GM21786 (cell line): ENCODE data around the gene TNNT2.

ENCODE experiments used
- ATAC-seq: cut with Tn5 transposase; IDR thresholded peaks from one replicate; pipeline ENCODE4 v1.9.1; 2021; ENCODE audit not compliant: unreplicated experiment

TNNT2 gene

GRCh38 chr1:201403359-201403758 is 25.9 kb upstream of the TNNT2 start:
- ATAC-seq = no peak

- ATAC-seq = no peak
Observed at GRCh38 chr1:201401700-201402099, 24.2 kb upstream of the TNNT2 start.

GRCh38 chr1:201400852-201401230 is 23.4 kb upstream of the TNNT2 start:
- no peak for ATAC-seq

- no peak for ATAC-seq
Observed at GRCh38 chr1:201400212-201400851, 22.9 kb upstream of the TNNT2 start.

- no peak for ATAC-seq
Observed at GRCh38 chr1:201399352-201400126, 22.1 kb upstream of the TNNT2 start.

GRCh38 chr1:201399018-201399351 is 21.5 kb upstream of the TNNT2 start, which contains the start of gene LAD1:
Gene LAD1 (minus strand): TSS chr1:201399324. CDS start chr1:201399306, 18 bp downstream.
- ATAC-seq = no peak

- ATAC-seq = no peak
Observed at GRCh38 chr1:201397675-201398074, 20.2 kb upstream of the TNNT2 start.

GRCh38 chr1:201396861-201397464 is 19.5 kb upstream of the TNNT2 start:
- no peak for ATAC-seq

- ATAC-seq = peak; percentile 42
Observed at GRCh38 chr1:201395936-201396335, 18.5 kb upstream of the TNNT2 start.

GRCh38 chr1:201394591-201394990 is 17.1 kb upstream of the TNNT2 start:
- ATAC-seq = no peak

- ATAC-seq = no peak
Observed at GRCh38 chr1:201393076-201393475, 15.6 kb upstream of the TNNT2 start.

- no peak for ATAC-seq
Observed at GRCh38 chr1:201391651-201392511, 14.4 kb upstream of the TNNT2 start.

GRCh38 chr1:201391225-201391624 is 13.7 kb upstream of the TNNT2 start:
- ATAC-seq = no peak

- no peak for ATAC-seq
Observed at GRCh38 chr1:201389051-201389450, 11.6 kb upstream of the TNNT2 start.

GRCh38 chr1:201386208-201386607 is 8.7 kb upstream of the TNNT2 start:
- ATAC-seq = no peak

GRCh38 chr1:201385299-201385891 is 7.9 kb upstream of the TNNT2 start:
- peak; percentile 82 for ATAC-seq

- no peak for ATAC-seq
Observed at GRCh38 chr1:201384406-201384782, 6.9 kb upstream of the TNNT2 start.

- no peak for ATAC-seq
Observed at GRCh38 chr1:201383647-201384405, 6.3 kb upstream of the TNNT2 start.

- no peak for ATAC-seq
Observed at GRCh38 chr1:201381130-201381529, 3.6 kb upstream of the TNNT2 start.

GRCh38 chr1:201379733-201380242 is 2.3 kb upstream of the TNNT2 start:
- no peak for ATAC-seq
